ENCODE results near the gene NPIPB6.

NPIPB6 gene

DNA sequence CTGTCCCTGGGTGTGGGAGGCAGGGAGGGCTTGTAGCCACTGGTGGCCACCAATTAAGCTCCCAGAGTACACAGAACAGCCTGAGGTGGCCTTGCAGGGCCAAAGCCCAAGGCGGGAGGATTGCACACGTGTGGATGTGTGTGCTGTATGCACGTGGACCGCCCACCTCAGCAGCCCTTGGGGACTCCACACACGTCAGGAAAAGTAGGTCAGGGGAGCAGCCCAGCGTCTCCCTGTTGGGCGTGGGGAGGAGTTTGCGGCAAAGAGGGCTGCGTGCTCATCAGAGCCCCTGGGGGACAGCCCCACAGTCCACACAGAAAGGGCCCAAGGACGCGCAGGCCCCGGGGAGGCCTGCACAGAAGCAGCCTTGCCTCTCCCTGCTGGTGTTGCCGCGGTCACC, 51.4 kb downstream of the NPIPB6 start:
- no peak for DNase-seq (ENCODE audit: low read depth)
- TF ChIP-seq, protein P1, sequence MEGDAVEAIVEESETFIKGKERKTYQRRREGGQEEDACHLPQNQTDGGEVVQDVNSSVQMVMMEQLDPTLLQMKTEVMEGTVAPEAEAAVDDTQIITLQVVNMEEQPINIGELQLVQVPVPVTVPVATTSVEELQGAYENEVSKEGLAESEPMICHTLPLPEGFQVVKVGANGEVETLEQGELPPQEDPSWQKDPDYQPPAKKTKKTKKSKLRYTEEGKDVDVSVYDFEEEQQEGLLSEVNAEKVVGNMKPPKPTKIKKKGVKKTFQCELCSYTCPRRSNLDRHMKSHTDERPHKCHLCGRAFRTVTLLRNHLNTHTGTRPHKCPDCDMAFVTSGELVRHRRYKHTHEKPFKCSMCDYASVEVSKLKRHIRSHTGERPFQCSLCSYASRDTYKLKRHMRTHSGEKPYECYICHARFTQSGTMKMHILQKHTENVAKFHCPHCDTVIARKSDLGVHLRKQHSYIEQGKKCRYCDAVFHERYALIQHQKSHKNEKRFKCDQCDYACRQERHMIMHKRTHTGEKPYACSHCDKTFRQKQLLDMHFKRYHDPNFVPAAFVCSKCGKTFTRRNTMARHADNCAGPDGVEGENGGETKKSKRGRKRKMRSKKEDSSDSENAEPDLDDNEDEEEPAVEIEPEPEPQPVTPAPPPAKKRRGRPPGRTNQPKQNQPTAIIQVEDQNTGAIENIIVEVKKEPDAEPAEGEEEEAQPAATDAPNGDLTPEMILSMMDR (IDR thresholded peaks at IDR 0.05; ENCODE audit: low read length, missing control alignments) = no peak
- H3K4me3 ChIP-seq (replicated peaks; ENCODE audit: low read depth, low read length) = no peak overlapping the region

DNA sequence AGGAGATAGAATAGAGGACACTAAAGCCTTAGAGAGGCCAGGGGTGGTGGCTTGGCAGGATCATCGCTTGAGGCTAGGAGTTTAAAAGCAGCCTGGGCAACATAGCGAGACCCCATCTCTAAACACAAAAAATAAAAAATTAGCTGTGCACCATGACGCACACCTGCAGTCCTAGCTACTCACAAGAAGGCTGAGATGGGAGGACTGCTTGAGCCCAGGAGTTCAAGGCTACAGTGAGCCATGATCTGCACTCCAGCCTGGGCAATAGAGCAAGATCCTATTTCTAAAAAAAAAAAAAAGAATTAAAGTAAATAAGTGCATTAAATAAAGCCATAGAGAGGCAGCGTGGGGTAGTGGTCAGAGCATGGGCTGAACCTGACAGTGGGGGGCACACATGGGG, 51.9 kb downstream of the NPIPB6 start:
- no peak overlapping the region for H3K4me3 ChIP-seq (replicated peaks; ENCODE audit: low read depth, low read length)
- TF ChIP-seq, protein P1 (IDR thresholded peaks at IDR 0.05; ENCODE audit: low read length, missing control alignments) = no peak
- no peak for DNase-seq (ENCODE audit: low read depth)

DNA sequence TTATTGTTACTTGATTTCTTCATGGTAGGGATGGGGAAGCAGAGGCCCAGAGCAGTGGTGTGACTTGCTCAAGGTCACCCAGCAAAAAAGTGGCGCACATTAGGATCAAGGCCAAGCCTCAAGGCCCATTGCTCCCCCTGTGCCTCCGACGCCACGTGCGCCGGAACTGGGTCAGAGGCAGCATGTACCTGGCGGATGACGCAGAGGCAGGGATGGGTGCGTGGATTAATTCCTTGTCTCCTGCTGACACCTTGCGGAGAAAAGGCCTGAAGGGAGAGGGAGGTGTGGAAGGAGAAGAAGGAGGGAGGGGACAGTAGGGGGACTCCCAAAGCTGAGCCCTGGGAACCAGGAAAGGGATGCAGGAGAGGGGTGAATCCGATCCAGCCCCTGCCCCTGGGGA, 52.5 kb downstream of the NPIPB6 start:
- no peak overlapping the region for H3K4me3 ChIP-seq (replicated peaks; ENCODE audit: low read depth, low read length)
- DNase-seq (ENCODE audit: low read depth) = no peak
- TF ChIP-seq, protein P1 (IDR thresholded peaks at IDR 0.05; ENCODE audit: low read length, missing control alignments) = no peak

DNA sequence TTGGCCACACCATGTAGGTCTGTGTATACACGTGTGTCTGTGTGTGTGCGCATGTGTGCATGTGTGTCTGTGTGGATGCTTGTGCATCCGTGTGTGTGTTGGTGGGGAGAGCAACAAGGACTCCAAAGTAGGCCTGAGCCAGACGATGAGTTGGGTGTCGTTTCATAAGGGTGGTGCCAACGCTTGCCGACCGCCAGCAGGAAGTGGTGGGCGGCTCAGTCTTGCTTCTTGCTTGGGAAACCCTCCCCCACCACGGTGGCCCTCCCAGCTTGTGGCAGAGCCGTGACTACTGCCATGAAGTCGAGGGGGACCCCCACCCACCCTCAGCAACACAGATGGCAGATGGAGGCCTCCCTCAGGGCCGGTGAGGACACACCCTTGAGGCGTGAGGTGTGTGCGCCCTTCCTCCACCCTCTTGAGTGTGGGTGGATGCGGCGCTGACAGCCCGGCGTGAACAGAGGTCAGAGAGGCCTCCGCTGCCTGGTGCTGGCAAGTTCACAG, 53.4 kb downstream of the NPIPB6 start:
- no peak for DNase-seq (ENCODE audit: low read depth)
- no peak overlapping the region for H3K4me3 ChIP-seq (replicated peaks; ENCODE audit: low read depth, low read length)
- TF ChIP-seq, protein P1 (IDR thresholded peaks at IDR 0.05; ENCODE audit: low read length, missing control alignments) = no peak

DNA sequence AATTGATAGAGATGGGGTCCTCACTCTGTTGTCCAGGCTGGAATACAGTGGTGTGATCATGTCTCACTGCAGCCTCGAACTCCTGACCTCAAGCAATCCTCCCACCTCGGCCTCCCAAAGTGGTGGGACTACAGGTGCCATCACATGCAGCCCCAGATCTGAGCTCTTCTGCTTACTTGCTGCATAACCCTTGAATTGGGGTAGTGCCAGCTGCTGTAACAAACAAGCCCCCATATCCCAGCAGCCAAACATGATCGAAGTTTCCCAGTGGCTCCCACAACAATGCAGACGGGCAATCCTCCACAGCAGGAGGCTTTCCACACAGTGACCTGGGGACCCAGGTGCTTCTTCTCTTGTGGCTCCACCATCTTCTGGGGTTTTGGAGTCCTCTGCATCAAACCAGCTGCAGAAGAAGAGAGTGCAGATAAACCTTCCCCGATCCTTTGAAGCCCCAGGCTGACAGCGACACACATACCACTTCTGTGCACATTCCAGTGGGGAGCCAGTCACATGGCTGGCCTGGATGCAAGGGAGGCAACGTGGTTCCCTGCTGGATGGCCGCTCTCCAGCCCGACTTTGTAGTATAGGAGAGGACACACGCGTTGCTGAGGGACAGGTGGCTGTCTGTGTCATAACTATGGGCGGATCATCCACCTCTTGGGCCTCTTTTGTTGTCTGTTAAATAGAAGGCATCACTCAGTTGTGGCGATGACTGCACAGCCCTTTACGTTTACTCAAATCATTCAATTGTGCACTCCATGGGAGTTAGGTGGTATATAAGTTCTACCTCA, 54.3 kb downstream of the NPIPB6 start:
- TF ChIP-seq, protein P1 (IDR thresholded peaks at IDR 0.05; ENCODE audit: low read length, missing control alignments) = no peak
- no peak overlapping the region for H3K4me3 ChIP-seq (replicated peaks; ENCODE audit: low read depth, low read length)

DNA sequence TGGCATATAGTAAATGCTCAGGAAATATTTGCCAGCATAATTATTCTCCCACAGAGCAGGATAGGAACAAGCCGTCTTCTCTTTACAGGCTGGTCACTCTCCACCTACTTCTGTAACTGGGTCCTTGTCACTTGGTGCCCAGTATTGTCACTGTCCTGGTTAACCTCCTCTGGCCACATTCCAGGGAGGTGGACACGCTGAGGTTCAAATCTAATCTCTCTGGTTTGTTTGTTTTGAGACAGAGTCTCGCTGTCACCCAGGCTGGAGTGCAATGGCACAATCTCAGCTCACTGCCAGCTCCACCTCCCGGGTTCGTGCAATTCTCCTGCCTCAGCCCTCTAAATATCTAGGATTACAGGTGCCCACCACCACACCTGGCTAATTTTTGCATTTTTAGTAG, 55.4 kb downstream of the NPIPB6 start:
- no peak overlapping the region for H3K4me3 ChIP-seq (replicated peaks; ENCODE audit: low read depth, low read length)
- DNase-seq (ENCODE audit: low read depth) = no peak
- TF ChIP-seq, protein P1 (IDR thresholded peaks at IDR 0.05; ENCODE audit: low read length, missing control alignments) = no peak

More for the DNA sequence above, 54.3 kb downstream of the NPIPB6 start:
- DNase-seq (ENCODE audit: low read depth) = no peak

DNA sequence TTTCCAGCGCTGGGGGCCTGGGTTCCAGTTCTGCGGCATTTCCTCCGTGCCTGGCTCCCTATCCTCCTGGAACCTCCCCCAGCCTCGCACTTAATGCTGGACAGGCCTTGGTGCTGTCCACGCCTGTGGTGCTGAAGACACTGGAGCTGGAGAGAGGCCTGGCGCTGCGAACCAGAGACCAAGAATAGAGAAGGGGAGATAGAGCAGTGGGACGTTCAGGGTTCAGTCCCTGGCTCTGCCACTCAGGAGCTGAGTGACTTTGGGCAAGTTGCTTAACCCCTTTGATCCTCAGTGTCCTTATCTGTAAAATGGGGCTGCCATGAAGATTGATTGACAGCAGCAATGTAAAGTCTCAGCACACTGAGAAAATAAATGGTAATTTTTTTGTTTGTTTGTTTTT, 59.1 kb downstream of the NPIPB6 start:
- TF ChIP-seq, protein P1 (IDR thresholded peaks at IDR 0.05; ENCODE audit: low read length, missing control alignments) = no peak
- H3K4me3 ChIP-seq (replicated peaks; ENCODE audit: low read depth, low read length) = no peak overlapping the region
- DNase-seq (ENCODE audit: low read depth) = peak; percentile 61

Measured in fibroblast of pulmonary artery (primary cell).